Stimulated activated CD4-positive, alpha-beta T cell treated with anti-CD3 and anti-CD28 coated beads, Interleukin-1b, Interleukin-23, amount 100 ng/mL, for 24 hours (primary cell): ENCODE results near the gene NBPF12.
"Not testable (repeated sequence)": the region's sequence is repeated elsewhere in the genome, so short reads cannot be mapped to it uniquely, and the experiment has no call there.

Source experiments
- DNase-seq, 4 experiments: peaks; one replicate each; pipeline ENCODE4 v3.0.0-alpha.2; 2020; ENCODE audit warnings: low read depth in 4 of 4, low spot score in 1 of 4

NBPF12 gene

GRCh38 chr1:146938242-146938902 is at the start of gene NBPF12:
TSS of gene NBPF12 (plus strand) at chr1:146938324. CDS start at chr1:146960144, 21,820 bp downstream.
- DNase-seq, result peak; percentile 49 to 79 (median 64)

- DNase-seq, result not testable (repeated sequence)
These were observed 46.8 kb upstream of the NBPF12 start for GRCh38 chr1:146891355-146891754.

- DNase-seq, result not testable (repeated sequence)
These were observed 45.8 kb upstream of the NBPF12 start for GRCh38 chr1:146892331-146892730.

GRCh38 chr1:146907565-146908261 is 30.4 kb upstream of the NBPF12 start:
- DNase-seq, result not testable (repeated sequence)

GRCh38 chr1:146912975-146913374 is 25.1 kb upstream of the NBPF12 start:
- DNase-seq, result not testable (repeated sequence)

- not testable (repeated sequence) for DNase-seq
These were observed 17.3 kb upstream of the NBPF12 start for GRCh38 chr1:146920811-146921210.

- not testable (repeated sequence) for DNase-seq
These were observed 15.5 kb upstream of the NBPF12 start for GRCh38 chr1:146922614-146923013.

- DNase-seq, result not testable (repeated sequence)
These were observed 14.0 kb upstream of the NBPF12 start for GRCh38 chr1:146924106-146924505.

- DNase-seq, result not testable (repeated sequence)
These were observed 11.7 kb upstream of the NBPF12 start for GRCh38 chr1:146926413-146926812.

GRCh38 chr1:146930225-146930624 is 7.9 kb upstream of the NBPF12 start:
- DNase-seq, result not testable (repeated sequence)

- not testable (repeated sequence) for DNase-seq
These were observed 3.5 kb upstream of the NBPF12 start for GRCh38 chr1:146934390-146935223.

GRCh38 chr1:146937462-146937861 is 662 bp upstream of the NBPF12 start:
- DNase-seq, result not testable (repeated sequence)

GRCh38 chr1:146938927-146939786 is 1.0 kb downstream of the NBPF12 start:
- DNase-seq, result not testable (repeated sequence)

GRCh38 chr1:146940293-146940692 is 2.2 kb downstream of the NBPF12 start:
- not testable (repeated sequence) for DNase-seq

- not testable (repeated sequence) for DNase-seq
These were observed 5.3 kb downstream of the NBPF12 start for GRCh38 chr1:146943342-146943886.

- not testable (repeated sequence) for DNase-seq
These were observed 10.0 kb downstream of the NBPF12 start for GRCh38 chr1:146948127-146948526.

GRCh38 chr1:146964340-146964739 is 26.2 kb downstream of the NBPF12 start:
- not testable (repeated sequence) for DNase-seq

GRCh38 chr1:146966351-146966750 is 28.2 kb downstream of the NBPF12 start:
- DNase-seq, result not testable (repeated sequence)

- not testable (repeated sequence) for DNase-seq
These were observed 32.5 kb downstream of the NBPF12 start for GRCh38 chr1:146970656-146971055.

GRCh38 chr1:146972681-146973080 is 34.6 kb downstream of the NBPF12 start:
- not testable (repeated sequence) for DNase-seq
